Astrocyte (in vitro differentiated cells and primary cell): ENCODE results near the gene SPN.

Experiments used
- EZH2 ChIP-seq: IDR thresholded peaks from 2 replicates; pipeline ENCODE4 v1.6.1; 2012; ENCODE audit warnings: mild to moderate bottlenecking, low read length, inconsistent platforms; ENCODE audit not compliant: insufficient read depth
- TF ChIP-seq, protein P1 (sequence below): IDR thresholded peaks from 2 replicates; pipeline ENCODE4 v1.5.1; 2011; ENCODE audit warnings: low read depth, mild to moderate bottlenecking, inconsistent platforms, low read length, moderate library complexity; ENCODE audit not compliant: insufficient read depth

DNA sequence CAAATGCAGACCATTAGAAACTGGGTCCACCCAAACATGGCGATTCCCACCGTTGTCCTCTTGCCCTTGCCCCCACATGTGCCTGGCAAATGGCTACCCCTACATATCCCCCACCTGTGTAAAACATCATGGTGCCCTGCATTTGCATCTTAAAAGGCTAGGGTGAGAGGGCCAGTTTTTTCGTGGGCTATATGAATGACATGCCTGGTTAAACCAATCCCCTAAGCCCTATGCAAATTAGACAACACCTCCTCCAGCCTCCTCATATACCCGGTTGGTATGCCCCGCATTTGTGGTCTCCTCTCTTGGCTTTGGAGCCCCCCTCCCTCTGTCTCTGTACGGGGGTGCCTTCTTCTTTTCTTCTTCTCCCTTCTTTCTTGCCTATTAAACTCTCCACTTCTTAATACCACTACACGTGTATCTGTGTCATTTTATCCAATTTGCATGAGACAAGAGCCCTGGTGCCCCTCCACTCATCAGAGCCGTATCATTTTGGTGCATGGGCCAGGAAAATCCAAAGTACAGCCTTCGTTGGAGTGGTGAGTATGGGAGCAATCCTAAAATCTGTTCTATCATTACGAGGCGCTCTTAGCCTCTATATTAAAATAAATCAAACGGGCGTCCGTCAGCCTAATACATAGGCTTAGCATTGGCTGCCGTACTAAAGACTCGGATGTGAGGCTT is 46.0 kb downstream of the SPN start:
- no peak for TF ChIP-seq EZH2
- TF ChIP-seq, protein P1, sequence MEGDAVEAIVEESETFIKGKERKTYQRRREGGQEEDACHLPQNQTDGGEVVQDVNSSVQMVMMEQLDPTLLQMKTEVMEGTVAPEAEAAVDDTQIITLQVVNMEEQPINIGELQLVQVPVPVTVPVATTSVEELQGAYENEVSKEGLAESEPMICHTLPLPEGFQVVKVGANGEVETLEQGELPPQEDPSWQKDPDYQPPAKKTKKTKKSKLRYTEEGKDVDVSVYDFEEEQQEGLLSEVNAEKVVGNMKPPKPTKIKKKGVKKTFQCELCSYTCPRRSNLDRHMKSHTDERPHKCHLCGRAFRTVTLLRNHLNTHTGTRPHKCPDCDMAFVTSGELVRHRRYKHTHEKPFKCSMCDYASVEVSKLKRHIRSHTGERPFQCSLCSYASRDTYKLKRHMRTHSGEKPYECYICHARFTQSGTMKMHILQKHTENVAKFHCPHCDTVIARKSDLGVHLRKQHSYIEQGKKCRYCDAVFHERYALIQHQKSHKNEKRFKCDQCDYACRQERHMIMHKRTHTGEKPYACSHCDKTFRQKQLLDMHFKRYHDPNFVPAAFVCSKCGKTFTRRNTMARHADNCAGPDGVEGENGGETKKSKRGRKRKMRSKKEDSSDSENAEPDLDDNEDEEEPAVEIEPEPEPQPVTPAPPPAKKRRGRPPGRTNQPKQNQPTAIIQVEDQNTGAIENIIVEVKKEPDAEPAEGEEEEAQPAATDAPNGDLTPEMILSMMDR = no peak
